GM19328 (cell line): ENCODE results near the gene LRRC8B.

ENCODE experiments used
- ATAC-seq: cut with Tn5 transposase; IDR thresholded peaks from one replicate; pipeline ENCODE4 v1.9.1; 2021; ENCODE audit warnings: mild to moderate bottlenecking, moderate library complexity; ENCODE audit not compliant: unreplicated experiment

LRRC8B gene

GRCh38 chr1:89605692-89606091 lies 81.1 kb downstream of the LRRC8B start:
- ATAC-seq: no peak

GRCh38 chr1:89606227-89606980 lies 81.8 kb downstream of the LRRC8B start:
- ATAC-seq: no peak

- no peak for ATAC-seq
Observed at GRCh38 chr1:89607156-89607555, 82.5 kb downstream of the LRRC8B start.

GRCh38 chr1:89607586-89608318 lies 83.1 kb downstream of the LRRC8B start:
- no peak for ATAC-seq

- ATAC-seq: no peak
Observed at GRCh38 chr1:89608319-89608983, 83.8 kb downstream of the LRRC8B start.

GRCh38 chr1:89608984-89609725 lies 84.5 kb downstream of the LRRC8B start:
- ATAC-seq: no peak

GRCh38 chr1:89609781-89610456 lies 85.3 kb downstream of the LRRC8B start:
- no peak for ATAC-seq

- ATAC-seq: no peak
Observed at GRCh38 chr1:89610457-89611011, 85.9 kb downstream of the LRRC8B start.

- ATAC-seq: peak; percentile 90
Observed at GRCh38 chr1:89611721-89612120, 87.1 kb downstream of the LRRC8B start.

GRCh38 chr1:89613928-89614327 lies 89.3 kb downstream of the LRRC8B start:
- no peak for ATAC-seq

- ATAC-seq: no peak
Observed at GRCh38 chr1:89615676-89616598, 91.3 kb downstream of the LRRC8B start.

- no peak for ATAC-seq
Observed at GRCh38 chr1:89616844-89617627, 92.4 kb downstream of the LRRC8B start.

GRCh38 chr1:89620664-89621063 lies 96.0 kb downstream of the LRRC8B start:
- ATAC-seq: no peak

GRCh38 chr1:89622895-89623294 lies 98.3 kb downstream of the LRRC8B start:
- ATAC-seq: no peak

GRCh38 chr1:89624314-89624713 lies 99.7 kb downstream of the LRRC8B start:
- no peak for ATAC-seq

GRCh38 chr1:89624715-89625323 lies 100.2 kb downstream of the LRRC8B start:
- no peak for ATAC-seq

- ATAC-seq: no peak
Observed at GRCh38 chr1:89627596-89627962, 103.0 kb downstream of the LRRC8B start.

GRCh38 chr1:89629146-89629545 lies 104.5 kb downstream of the LRRC8B start:
- no peak for ATAC-seq
